Amniotic stem cell (primary cell): Measurements from ENCODE around the gene CCK.
"Not testable (repeated sequence)": the region's sequence is repeated elsewhere in the genome, so short reads cannot be mapped to it uniquely, and the experiment has no call there.

Experiments used
- DNase-seq: peaks from one replicate; lab custom pipeline; 2025; lab: John Stamatoyannopoulos, UW

CCK gene

GRCh38 chr3:42266085-42266484 lies at the start of gene CCK:
Gene CCK (minus strand): TSS chr3:42266185. CDS start chr3:42263630, 2,555 bp downstream.
- DNase-seq: no peak

- DNase-seq: no peak
Observed at GRCh38 chr3:42314411-42314810, 48.4 kb upstream of the CCK start.

- no peak for DNase-seq
Observed at GRCh38 chr3:42308651-42309050, 42.7 kb upstream of the CCK start.

GRCh38 chr3:42306499-42306898 lies 40.5 kb upstream of the CCK start:
- no peak for DNase-seq

GRCh38 chr3:42302924-42303634 lies 37.1 kb upstream of the CCK start:
- DNase-seq: no peak

GRCh38 chr3:42301446-42302175 lies 35.6 kb upstream of the CCK start:
- DNase-seq: no peak

GRCh38 chr3:42300778-42301177 lies 34.8 kb upstream of the CCK start:
- DNase-seq: no peak

GRCh38 chr3:42300013-42300412 lies 34.0 kb upstream of the CCK start:
- DNase-seq: no peak

GRCh38 chr3:42298259-42298658 lies 32.3 kb upstream of the CCK start:
- no peak for DNase-seq

- no peak for DNase-seq
Observed at GRCh38 chr3:42292009-42292408, 26.0 kb upstream of the CCK start.

GRCh38 chr3:42290966-42291714 lies 25.2 kb upstream of the CCK start:
- DNase-seq: no peak

GRCh38 chr3:42289026-42289425 lies 23.0 kb upstream of the CCK start:
- DNase-seq: no peak

GRCh38 chr3:42288385-42288784 lies 22.4 kb upstream of the CCK start:
- no peak for DNase-seq

- not testable (repeated sequence) for DNase-seq
Observed at GRCh38 chr3:42287423-42287822, 21.4 kb upstream of the CCK start.

- DNase-seq: no peak
Observed at GRCh38 chr3:42277676-42278075, 11.7 kb upstream of the CCK start.

GRCh38 chr3:42276141-42277132 lies 10.5 kb upstream of the CCK start:
- no peak for DNase-seq

- DNase-seq: no peak
Observed at GRCh38 chr3:42275217-42275616, 9.2 kb upstream of the CCK start.

- DNase-seq: no peak
Observed at GRCh38 chr3:42274266-42274665, 8.3 kb upstream of the CCK start.

GRCh38 chr3:42273361-42273760 lies 7.4 kb upstream of the CCK start:
- no peak for DNase-seq

GRCh38 chr3:42271786-42272185 lies 5.8 kb upstream of the CCK start:
- no peak for DNase-seq

- DNase-seq: no peak
Observed at GRCh38 chr3:42270561-42270960, 4.6 kb upstream of the CCK start.

GRCh38 chr3:42269647-42270046 lies 3.7 kb upstream of the CCK start:
- DNase-seq: no peak
